T-helper 1 cell treated with Interleukin-12 subunit alpha and Interleukin-12 subunit beta and Interleukin-4 antibody, amounts not matched to agents 30 ng/mL and 1 ng/mL, for 36 hours (primary cell): ENCODE data around the gene UQCR11. TPM values are rescaled to one million over a fixed set of nuclear protein-coding genes. Genes with fewer than 3 reads are reported as not detected.

Source experiments
- intact Hi-C: fragments of 100-400 bp; cut with micrococcal nuclease; formaldehyde crosslinking; loops from one replicate; pipeline ENCODE4 v1.15.1; 2024
- total RNA-seq: library from RNA; stranded (reverse); gene quantifications from 2 replicates; pipeline ENCODE4 v1.2.3, GENCODE V29; 2022

The UQCR11 gene
- total RNA-seq, 1 donor from 2014 or later: 185 TPM

- intact Hi-C loops: no loop called here
These were observed 34.4 kb downstream of the UQCR11 start for GRCh38 chr19:1570836-1571235.

- intact Hi-C loops: no loop called here
These were observed 35.3 kb downstream of the UQCR11 start for GRCh38 chr19:1569997-1570396.

- intact Hi-C loops: loop anchor here (1.0 kb wide), 2 partner anchors 24 to 244 kb away; partner anchors contain the start of genes ATP8B3 and MBD3
These were observed 36.8 kb downstream of the UQCR11 start, which contains the start of gene MEX3D for GRCh38 chr19:1568320-1569019. TSS of gene MEX3D (minus strand) at chr19:1568325. CDS start at chr19:1568058, 267 bp downstream.

GRCh38 chr19:1567848-1568227 is 37.4 kb downstream of the UQCR11 start:
- intact Hi-C loops: loop anchor here (1.0 kb wide), 2 partner anchors 24 to 244 kb away; partner anchors contain the start of genes ATP8B3 and MBD3

GRCh38 chr19:1567116-1567847 is 38.0 kb downstream of the UQCR11 start:
- intact Hi-C loops: no loop called here

- intact Hi-C loops: no loop called here
These were observed 38.7 kb downstream of the UQCR11 start for GRCh38 chr19:1566392-1567115.

- intact Hi-C loops: no loop called here
These were observed 42.0 kb downstream of the UQCR11 start for GRCh38 chr19:1563251-1563650.

- intact Hi-C loops: no loop called here
These were observed 43.9 kb downstream of the UQCR11 start for GRCh38 chr19:1561236-1561842.

GRCh38 chr19:1560286-1560882 is 44.9 kb downstream of the UQCR11 start:
- intact Hi-C loops: no loop called here

- intact Hi-C loops: no loop called here
These were observed 46.7 kb downstream of the UQCR11 start for GRCh38 chr19:1558552-1558951.

- intact Hi-C loops: no loop called here
These were observed 48.7 kb downstream of the UQCR11 start for GRCh38 chr19:1556390-1557070.

GRCh38 chr19:1555487-1556389 is 49.5 kb downstream of the UQCR11 start:
- intact Hi-C loops: no loop called here

- intact Hi-C loops: no loop called here
These were observed 50.3 kb downstream of the UQCR11 start for GRCh38 chr19:1554968-1555367.

- intact Hi-C loops: no loop called here
These were observed 51.8 kb downstream of the UQCR11 start for GRCh38 chr19:1553415-1553814.

- intact Hi-C loops: no loop called here
These were observed 53.9 kb downstream of the UQCR11 start for GRCh38 chr19:1551068-1552040.

GRCh38 chr19:1549332-1549945 is 55.8 kb downstream of the UQCR11 start:
- intact Hi-C loops: no loop called here
